Gastroesophageal sphincter (tissue), 3 donors: ENCODE data around the gene RAB22A.
"Not testable (repeated sequence)": the region's sequence is repeated elsewhere in the genome, so short reads cannot be mapped to it uniquely, and the experiment has no call there.

Experiments used
- EP300 ChIP-seq: sonication (generic); formaldehyde crosslinking; IDR thresholded peaks from one replicate; pipeline ENCODE4 v1.6.1; 2017; ENCODE audit warnings: antibody characterized with exemption, mild to moderate bottlenecking
- POLR2A ChIP-seq, 2 donors: fragments of 450-650 bp; IDR thresholded peaks; one replicate each; pipeline ENCODE4 v1.6.1; 2017; ENCODE audit warnings: antibody characterized with exemption in 2 of 2, mild to moderate bottlenecking in 2 of 2, moderate library complexity in 1 of 2
- TF ChIP-seq, protein P1 (sequence below), 4 experiments: fragments of 200-600 bp in 2 of 4; fragments of 450-650 bp in 2 of 4; sonication (generic) in 1 of 4; IDR thresholded peaks; one replicate each; pipeline ENCODE4 v1.5.1; 2017 to 2019; ENCODE audit warnings: antibody characterized with exemption in 4 of 4, mild to moderate bottlenecking in 2 of 4, moderate library complexity in 2 of 4

DNA sequence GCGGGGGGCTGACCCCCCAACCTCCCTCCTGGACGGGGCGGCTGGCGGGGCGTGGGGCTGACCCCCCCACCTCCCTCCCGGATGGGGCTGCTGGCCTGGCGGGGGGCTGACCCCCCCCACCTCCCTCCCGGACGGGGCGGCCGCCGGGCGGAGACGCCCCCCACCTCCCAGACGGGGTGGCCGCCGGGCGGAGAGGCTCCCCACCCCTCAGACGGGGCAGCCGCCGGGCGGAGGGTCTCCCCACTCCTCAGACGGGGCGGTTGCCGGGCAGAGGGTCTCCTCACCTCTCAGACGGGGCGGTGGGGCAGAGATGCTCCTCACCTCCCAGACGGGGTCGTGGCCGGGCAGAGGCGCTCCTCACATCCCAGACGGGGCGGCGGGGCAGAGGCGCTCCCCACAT, 104.7 kb downstream of the RAB22A start:
- not testable (repeated sequence) for TF ChIP-seq POLR2A (IDR thresholded peaks at IDR 0.05); EP300
- TF ChIP-seq, protein P1, sequence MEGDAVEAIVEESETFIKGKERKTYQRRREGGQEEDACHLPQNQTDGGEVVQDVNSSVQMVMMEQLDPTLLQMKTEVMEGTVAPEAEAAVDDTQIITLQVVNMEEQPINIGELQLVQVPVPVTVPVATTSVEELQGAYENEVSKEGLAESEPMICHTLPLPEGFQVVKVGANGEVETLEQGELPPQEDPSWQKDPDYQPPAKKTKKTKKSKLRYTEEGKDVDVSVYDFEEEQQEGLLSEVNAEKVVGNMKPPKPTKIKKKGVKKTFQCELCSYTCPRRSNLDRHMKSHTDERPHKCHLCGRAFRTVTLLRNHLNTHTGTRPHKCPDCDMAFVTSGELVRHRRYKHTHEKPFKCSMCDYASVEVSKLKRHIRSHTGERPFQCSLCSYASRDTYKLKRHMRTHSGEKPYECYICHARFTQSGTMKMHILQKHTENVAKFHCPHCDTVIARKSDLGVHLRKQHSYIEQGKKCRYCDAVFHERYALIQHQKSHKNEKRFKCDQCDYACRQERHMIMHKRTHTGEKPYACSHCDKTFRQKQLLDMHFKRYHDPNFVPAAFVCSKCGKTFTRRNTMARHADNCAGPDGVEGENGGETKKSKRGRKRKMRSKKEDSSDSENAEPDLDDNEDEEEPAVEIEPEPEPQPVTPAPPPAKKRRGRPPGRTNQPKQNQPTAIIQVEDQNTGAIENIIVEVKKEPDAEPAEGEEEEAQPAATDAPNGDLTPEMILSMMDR (IDR thresholded peaks at IDR 0.05): not testable (repeated sequence)
